HG03520 (cell line): ENCODE measurements around the gene PGK2.
"Not testable (repeated sequence)": the region's sequence is repeated elsewhere in the genome, so short reads cannot be mapped to it uniquely, and the experiment has no call there.

ENCODE experiments used
- ATAC-seq: cut with Tn5 transposase; IDR thresholded peaks from one replicate; pipeline ENCODE4 v1.9.1; 2021; ENCODE audit warnings: mild to moderate bottlenecking, moderate library complexity; ENCODE audit not compliant: unreplicated experiment

Gene PGK2

GRCh38 chr6:49787176-49787575, at the start of gene PGK2:
TSS of gene PGK2 (minus strand) at chr6:49787285. CDS start at chr6:49787187, 98 bp downstream.
- ATAC-seq, result no peak

DNA sequence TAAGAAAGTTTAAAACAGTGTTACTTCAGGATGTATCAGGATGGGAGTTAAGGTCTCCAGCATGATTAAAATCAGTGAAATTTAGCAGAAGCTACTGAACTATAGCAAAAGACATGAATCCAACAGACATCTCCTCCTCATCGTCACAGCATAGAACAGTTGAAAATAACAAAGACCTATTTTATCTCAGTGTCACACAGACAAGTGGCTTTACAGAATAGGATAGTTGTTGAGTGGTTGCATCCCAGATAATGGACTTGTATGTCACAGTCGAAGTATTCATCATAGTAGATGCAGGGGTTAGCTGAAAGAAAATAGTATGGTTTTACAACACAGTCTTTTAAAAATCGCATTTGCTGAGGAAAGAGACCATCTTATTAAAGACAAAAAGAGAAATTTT, 48.1 kb upstream of the PGK2 start:
- ATAC-seq, result no peak

DNA sequence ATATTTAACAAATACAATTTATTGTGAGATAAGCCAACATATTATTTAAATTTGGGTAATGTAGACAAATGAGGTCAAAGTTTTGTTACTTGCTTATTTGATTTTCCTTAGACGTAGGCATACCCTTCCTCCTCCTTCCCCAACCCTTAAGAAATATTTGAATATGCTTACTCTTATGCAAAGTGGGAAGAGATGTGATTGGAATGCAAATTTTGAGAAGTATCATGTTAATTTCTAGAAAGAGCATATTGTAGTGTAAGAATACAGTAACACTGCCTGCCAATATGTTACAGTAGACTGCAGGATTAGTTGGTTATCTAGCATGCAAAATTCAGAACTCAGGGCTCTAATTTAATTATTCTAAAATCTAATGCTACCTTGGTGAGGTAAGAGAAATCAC, 46.3 kb upstream of the PGK2 start:
- no peak for ATAC-seq

DNA sequence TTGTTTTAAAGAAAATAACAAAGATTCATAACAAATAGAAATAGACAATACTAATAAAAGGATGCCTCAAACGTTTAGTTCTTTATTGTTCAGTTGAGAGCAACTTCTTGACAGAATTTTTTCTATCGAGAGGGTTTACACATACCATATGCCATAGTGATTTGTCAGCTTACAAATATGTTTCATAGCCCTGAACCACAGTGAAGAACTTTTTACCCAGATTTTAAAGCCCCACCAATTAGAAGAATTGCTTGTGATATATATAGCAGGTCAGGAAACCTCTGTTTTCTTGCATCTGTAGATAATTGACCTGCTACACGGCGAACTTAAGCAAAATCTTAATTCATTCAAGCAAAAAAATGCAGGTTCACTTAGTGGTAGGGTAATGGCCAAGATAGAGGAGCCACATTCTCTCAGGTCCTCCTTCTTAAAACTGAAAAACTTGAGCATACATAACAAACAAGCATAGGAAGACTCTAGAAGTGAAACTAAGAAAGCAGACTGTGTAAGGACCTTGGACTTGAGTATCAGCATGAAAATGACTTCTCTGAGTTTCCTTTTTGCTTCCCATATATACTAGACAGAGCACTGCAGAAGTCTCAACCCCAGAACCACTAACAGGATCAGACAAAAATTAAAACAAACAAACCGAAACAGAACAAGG, 39.8 kb upstream of the PGK2 start:
- ATAC-seq, result peak; percentile 91

GRCh38 chr6:49815166-49815565, 28.1 kb upstream of the PGK2 start:
- ATAC-seq, result no peak

DNA sequence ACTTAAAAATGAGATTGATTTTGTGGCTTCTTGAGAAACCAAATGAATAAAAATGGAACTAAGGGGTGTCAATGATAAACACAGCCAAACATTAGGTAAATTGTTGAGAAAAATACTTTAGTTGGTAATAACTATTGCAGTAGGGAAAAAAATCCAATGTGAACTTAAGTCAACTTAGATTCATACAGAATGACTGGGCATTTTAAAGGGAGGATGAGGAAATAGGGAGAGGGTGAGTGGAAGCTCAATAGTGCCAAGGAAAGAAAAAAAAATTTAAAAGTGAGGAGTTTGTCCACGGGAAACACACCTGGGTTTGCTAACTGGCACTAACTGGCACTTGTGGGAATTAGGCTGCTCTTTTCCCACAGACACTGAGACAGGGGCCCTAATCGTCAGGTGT, 26.2 kb upstream of the PGK2 start:
- ATAC-seq, result no peak

- ATAC-seq, result no peak
Measured at GRCh38 chr6:49806145-49806544, 19.1 kb upstream of the PGK2 start.

DNA sequence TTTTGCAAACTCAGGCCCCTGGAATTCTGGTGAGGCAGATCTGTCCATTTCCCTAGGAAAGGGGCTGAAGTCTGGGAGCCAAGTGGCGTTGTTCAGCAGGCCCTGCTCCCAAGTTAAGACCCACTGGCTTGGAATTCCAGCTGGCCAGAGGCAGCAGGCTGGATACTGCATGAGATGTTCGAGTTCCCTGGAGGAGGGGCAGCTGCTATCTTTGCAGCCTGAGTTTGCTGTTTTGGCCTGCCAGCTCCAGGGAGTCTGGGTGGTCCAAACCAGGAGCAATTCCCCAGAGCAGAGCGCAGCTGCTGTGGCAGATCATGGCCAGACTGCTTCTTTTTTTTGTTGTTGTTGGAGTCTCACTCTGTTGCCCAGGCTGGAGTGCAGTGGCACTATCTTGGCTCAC, 18.2 kb upstream of the PGK2 start:
- ATAC-seq, result no peak

DNA sequence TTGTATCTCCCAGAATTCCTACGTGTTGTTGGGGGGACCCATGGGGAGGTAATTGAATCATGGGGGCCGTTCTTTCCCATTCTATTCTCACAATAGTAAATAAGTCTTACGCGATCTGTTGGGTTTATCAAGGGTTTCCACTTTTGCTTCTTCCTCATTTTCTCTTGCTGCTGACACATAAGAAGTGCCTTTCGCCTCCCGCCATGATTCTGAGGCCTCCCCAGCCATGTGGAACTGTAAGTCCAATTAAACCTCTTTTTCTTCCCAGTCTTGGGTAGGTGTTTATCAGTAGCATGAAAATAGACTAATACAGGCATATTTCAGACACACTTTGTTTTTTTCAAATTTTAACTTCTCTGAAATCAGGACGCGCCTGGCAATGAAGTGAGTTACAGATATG, 14.4 kb upstream of the PGK2 start:
- no peak for ATAC-seq

- no peak for ATAC-seq
Measured at GRCh38 chr6:49799090-49799489, 12.0 kb upstream of the PGK2 start.

DNA sequence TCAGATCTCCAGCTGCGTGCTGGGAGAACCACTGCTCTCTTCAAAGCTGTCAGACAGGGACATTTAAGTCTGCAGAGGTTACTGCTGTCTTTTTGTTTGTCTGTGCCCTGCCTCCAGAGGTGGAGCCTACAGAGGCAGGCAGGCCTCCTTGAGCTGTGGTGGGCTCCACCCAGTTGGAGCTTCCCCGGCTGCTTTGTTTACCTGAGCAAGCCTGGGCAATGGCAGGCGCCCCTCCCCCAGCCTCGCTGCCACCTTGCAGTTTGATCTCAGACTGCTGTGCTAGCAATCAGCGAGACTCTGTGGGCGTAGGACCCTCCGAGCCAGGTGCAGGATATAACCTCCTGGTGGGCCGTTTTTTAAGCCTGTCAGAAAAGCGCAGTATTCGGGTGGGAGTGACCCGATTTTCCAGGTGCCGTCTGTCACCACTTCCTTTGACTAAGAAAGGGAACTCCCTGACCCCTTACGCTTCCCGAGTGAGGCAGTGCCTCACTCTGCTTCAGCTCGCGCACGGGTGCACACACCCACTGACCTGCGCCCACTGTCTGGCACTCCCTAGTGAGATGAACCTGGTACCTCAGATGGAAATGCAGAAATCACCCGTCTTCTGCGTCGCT, 9.9 kb upstream of the PGK2 start:
- ATAC-seq, result not testable (repeated sequence)

DNA sequence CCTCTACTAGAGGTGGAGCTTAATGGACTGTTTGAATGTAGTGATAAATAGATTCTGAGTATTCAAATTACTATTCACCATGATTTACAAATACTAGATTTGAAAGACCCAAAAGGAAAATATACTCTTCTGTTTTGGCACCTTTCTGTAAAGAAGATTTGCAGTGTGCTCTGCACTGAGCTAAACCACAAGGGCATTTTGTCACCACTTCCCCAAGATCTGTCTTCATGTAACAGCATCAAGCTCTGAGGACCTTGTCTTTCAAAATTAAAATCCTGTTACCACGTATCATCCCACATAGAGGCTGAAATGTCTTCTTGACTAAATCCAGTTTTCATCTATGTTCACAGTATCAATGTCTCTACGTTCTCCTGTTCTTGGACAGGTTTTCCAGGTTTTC, 3.3 kb upstream of the PGK2 start:
- ATAC-seq, result no peak

DNA sequence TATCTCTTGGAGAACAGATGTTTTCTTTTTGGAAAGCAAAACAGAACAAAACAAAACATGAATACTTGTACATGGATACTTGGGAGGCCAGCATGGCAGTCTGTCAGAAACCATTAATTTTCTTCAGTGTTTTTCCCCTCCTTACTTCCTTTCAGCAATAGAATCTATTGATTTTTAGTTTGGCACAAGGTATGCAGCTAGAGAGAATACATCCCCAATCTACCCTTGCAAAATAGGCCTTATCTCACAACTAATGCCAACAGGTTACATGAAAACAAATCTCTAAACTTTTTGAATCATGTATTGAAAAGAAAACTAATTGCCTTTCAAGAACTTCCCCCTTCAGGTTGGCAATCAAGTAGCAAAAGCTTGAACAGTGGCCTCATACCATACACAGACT, 2.8 kb downstream of the PGK2 start:
- ATAC-seq, result no peak

DNA sequence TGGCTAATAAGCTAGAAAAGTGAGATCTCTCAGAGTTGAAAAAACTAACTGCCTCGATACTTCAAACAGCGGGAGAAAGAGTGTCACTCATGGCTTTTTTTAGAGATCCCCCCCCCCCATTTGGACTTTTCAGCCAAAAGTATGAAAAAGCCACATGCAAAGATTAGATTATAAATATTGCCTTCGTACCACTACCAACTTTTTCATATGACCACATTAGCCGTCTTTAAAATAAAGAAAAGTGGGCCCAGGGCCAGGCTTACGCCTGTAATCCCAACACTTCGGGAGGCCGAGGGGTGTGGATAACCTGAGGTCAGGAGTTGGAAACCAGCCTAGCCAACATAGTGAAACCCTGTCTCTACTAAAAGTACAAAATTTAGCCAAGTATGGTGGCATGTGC, 4.4 kb downstream of the PGK2 start:
- no peak for ATAC-seq

DNA sequence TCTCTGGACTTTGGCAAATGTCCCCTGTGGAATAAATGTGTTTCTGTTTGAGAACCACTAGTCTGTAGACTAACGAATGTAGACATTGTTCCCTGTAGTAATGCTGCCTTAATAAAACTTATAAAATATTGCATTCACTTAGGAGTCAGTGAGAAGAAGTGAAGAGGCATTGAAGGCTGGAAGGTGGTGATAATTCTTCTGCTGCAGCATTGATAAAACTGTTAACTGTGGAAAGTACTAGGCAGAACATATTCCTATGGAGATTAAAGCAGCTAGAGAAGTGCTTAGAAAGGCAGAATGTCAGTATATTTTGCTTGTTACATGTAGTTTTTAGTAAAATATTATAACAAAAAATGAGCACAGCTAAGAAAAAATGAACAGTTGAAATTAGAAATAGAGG, 4.8 kb downstream of the PGK2 start:
- no peak for ATAC-seq

DNA sequence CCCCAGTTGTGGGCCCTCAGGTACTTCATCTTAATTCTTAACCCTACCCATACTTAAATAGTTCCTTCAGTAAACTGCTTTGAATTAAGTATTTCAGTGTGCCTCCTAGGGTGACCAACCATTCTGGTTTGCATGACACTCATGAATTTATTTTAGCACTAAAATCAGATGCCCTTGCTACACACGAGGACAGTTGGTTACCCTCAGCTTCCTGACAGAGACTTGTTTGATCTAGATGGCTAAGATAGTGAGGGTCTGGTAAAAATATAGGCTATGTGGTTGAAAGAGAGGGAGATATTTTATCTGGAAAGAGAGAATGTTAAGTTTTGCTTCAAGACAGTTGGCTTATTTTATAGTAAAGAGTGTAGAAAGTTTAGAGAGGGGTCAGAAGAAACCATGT, 10.6 kb downstream of the PGK2 start:
- no peak for ATAC-seq

- no peak for ATAC-seq
Measured at GRCh38 chr6:49775043-49775442, 12.0 kb downstream of the PGK2 start.

- no peak for ATAC-seq
Measured at GRCh38 chr6:49772285-49772684, 14.8 kb downstream of the PGK2 start.

GRCh38 chr6:49766762-49767161, 20.3 kb downstream of the PGK2 start:
- no peak for ATAC-seq

DNA sequence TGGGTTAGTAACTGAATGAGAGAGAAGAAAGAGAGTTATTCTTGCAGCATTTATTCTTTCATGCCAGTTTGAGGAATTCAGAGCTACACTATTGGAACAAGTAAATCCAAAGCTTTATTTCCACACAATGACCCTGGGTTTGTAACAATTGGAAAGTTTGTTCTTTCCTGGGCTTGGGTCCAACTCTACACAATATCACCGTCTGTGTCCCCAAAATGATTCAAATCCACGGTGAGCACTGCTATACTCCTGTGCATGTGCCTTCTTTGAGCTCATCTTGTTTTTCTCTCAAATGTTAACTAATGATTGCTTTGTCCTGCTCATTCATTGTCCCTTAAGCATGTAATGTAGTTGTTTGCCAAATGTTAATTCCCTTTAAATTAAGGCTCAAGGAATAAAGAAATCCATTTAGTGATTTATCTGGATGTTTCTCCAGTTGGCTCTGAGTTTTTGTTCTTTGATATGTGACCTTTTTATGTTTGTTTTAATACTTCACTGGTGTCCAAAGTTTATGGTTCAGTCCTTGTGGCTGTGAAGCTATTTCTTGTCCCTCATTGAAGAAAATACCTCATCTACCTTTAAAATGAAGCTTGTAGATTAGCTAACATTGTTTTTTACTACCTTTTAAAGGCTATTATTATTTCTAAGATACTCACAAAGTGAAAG, 22.4 kb downstream of the PGK2 start:
- no peak for ATAC-seq

DNA sequence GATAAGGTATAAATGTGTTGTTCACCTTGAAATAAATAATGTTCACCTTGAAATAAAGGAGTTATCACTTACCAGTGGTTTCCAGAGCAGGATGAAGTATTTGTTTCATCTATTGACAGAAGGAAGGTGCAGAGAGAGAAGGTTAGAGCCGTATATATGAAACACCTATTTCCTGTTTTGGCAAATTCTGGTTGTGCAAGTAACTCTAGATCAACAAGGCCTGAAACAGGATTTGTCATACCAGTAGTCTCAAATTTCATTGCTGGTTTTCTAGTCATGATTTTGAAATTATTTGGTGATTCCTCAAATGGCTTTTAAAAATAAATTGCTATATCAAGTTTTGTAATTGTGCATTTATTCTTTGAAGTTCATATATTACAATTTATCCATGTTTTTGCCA, 42.8 kb downstream of the PGK2 start, which contains the start of gene CRISP3:
Gene CRISP3, minus strand, starts transcription at position 130 of the 400 bp plus-strand sequence. Its CDS starts 21 bp downstream, at position 109.
- no peak for ATAC-seq

DNA sequence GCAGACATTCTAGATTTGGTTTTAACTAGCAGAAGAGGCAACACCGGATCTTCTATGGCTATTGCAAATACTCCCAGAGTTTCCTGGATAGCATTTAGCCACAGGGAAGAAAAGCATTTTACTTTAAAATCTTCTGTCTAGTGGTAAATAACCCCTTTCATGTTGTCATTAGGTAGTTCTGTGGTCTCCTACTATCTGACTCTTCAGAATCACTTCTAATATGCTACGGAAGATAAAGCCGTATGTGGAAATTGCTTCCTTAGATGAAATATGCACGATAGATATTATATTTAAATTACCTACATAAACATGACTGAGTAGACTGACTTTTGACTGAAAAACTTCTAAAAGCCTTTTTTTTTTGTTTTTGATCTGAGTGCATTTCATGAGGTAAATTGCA, 43.7 kb downstream of the PGK2 start:
- ATAC-seq, result no peak
